GM19397 (cell line): Measurements from ENCODE around the gene DUS2.

Source experiments
- ATAC-seq: cut with Tn5 transposase; IDR thresholded peaks from one replicate; pipeline ENCODE4 v1.9.1; 2021; ENCODE audit warnings: mild to moderate bottlenecking, moderate library complexity; ENCODE audit not compliant: unreplicated experiment

The DUS2 gene

GRCh38 chr16:68074850-68075555 is 51.9 kb downstream of the DUS2 start:
- peak; percentile 81 for ATAC-seq

DNA sequence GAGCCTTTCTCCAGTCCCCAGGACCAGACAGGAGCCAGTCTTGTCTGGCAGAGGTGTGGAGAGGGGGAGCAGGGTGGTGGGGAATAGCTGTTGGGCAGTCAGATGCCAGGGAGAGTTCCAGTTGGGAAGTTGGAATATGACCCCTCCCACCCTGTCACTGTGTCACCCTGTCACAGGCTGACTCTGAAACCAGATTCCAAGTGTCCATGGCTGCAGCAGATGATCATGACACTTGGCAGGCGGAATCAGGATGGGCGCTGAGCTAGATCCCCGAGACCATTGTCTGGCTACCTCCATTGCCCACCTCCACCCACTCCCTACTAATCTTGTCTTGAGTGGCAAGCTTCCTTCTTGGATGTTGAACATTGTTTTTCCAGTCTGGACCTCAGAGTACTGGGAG is 52.9 kb downstream of the DUS2 start:
- no peak for ATAC-seq

GRCh38 chr16:68076560-68076959 is 53.5 kb downstream of the DUS2 start:
- no peak for ATAC-seq

- ATAC-seq: no peak
Measured at GRCh38 chr16:68077866-68078700, 55.0 kb downstream of the DUS2 start.

DNA sequence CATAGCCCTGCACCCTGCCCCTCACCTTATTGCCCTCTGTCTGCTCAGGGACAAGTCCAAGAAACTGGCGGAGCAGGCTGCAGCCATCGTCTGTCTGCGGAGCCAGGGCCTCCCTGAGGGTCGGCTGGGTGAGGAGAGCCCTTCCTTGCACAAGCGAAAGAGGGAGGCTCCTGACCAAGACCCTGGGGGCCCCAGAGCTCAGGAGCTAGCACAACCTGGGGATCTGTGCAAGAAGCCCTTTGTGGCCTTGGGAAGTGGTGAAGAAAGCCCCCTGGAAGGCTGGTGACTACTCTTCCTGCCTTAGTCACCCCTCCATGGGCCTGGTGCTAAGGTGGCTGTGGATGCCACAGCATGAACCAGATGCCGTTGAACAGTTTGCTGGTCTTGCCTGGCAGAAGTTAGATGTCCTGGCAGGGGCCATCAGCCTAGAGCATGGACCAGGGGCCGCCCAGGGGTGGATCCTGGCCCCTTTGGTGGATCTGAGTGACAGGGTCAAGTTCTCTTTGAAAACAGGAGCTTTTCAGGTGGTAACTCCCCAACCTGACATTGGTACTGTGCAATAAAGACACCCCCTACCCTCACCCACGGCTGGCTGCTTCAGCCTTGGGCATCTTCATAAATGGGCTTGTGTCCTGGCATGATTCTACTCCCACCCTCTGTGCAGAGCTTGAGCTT is 55.8 kb downstream of the DUS2 start:
- no peak for ATAC-seq

DNA sequence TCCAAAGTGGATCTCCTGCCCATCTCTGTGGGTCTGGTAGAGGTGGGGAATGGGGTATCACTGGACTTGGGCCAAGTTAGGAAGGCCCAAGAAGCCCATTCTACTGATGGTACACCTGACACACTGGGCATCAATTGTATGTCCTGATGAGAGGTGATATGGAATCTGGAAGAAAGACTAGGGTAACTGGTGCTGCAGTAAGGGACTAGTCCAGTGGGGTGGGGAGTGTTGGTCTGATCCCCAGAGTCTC is 56.2 kb downstream of the DUS2 start:
- ATAC-seq: no peak

- ATAC-seq: no peak
Measured at GRCh38 chr16:68079626-68080344, 56.7 kb downstream of the DUS2 start.

DNA sequence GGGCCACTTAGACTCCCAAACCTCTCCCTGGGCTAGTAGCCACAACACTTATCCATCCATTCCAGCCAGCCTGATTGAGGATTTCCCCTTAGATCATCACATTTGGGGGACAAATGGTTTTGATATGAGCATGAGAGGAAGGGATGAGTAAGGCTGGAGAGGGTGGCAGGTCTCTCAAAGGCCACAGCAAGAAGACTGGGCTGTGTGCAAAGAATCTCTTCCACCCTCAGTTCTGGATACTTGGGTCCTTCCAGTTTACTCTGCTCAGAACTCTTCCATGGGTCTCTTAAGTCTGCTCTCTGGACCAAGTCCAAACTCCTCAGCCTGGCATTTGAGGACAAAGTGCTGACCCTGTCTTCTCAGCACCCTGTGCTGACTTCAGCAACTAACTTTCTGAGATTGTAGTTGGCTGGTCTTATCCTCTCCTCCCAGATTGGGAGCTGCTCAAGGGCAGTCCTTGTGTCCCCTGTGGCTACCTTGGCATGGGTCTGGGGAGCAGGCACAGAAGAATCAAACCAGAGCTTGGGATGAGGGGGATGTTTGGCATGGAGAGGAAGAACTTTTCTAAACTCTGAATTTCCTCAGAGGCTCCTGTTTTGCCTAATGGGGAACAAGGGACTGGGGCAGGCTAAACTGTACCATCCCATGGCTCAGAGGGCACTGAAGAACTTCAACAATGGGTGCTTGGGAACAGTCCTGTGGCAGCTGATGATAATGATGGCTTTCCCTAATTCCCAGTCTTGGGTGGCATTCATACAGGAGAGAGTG is 59.0 kb downstream of the DUS2 start:
- ATAC-seq: no peak

DNA sequence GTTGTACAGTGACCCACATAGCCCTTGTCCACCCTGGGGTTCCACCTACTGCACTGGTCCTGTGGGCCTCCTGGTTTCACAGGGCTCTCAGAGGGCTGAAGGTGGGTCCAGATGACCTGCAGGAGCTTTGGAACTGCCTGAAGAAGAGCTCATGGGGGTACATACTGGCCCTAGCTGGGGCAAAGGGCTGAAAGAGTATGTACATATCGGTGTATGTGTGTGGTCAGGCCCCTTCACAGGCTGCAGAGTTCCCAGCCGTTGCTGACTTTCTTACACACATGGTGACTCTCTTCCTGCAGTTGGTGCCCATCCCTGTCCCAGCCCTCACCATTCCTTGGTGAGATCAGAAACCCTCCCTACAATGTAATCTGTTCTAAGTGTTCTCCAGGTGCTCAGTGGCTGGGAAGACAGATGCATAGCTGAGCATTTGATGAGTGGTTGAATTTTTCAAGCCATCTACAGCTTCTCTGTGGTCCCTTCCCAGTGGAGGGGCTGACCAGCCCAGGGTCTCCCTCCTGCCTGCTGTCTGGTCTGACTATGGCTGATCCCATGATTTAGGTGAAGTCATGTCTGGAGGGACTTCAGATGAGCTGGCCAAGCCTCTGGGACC is 59.6 kb downstream of the DUS2 start:
- ATAC-seq: no peak

GRCh38 chr16:68083239-68083781 is 60.2 kb downstream of the DUS2 start:
- no peak for ATAC-seq

DNA sequence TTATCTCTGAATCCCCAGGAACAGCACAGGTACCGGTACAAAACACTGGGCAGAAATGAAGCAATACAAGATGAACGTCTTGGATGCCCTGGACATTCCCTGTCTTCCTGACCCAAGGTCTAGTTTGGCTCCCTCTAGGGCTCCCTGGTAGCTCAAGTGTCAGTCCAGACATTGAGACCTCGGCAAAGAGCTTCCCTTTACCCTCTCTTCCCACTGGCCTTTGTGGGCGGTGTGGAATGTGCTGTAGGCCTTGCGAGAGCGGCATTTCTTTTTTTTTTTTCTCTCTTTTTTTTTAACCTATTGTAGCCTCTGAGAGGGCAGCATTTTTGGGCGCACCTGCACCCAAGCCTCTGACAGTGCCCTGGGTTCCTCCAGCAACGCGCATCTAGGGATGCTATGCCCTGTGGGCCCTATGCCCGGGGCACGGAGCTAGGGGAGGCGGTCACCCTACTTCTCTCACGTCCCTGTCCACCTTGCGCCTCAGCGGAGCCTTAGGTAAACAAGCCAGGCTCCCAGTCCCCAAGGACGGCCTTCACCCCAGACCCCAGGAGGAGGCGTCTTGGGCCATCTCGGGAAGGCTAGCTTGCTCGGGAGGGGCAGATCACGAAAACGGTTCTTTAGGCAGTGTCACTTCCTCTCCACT is 60.9 kb downstream of the DUS2 start:
- ATAC-seq: no peak

GRCh38 chr16:68084504-68085258 is 61.6 kb downstream of the DUS2 start:
- ATAC-seq: peak; percentile 64

DNA sequence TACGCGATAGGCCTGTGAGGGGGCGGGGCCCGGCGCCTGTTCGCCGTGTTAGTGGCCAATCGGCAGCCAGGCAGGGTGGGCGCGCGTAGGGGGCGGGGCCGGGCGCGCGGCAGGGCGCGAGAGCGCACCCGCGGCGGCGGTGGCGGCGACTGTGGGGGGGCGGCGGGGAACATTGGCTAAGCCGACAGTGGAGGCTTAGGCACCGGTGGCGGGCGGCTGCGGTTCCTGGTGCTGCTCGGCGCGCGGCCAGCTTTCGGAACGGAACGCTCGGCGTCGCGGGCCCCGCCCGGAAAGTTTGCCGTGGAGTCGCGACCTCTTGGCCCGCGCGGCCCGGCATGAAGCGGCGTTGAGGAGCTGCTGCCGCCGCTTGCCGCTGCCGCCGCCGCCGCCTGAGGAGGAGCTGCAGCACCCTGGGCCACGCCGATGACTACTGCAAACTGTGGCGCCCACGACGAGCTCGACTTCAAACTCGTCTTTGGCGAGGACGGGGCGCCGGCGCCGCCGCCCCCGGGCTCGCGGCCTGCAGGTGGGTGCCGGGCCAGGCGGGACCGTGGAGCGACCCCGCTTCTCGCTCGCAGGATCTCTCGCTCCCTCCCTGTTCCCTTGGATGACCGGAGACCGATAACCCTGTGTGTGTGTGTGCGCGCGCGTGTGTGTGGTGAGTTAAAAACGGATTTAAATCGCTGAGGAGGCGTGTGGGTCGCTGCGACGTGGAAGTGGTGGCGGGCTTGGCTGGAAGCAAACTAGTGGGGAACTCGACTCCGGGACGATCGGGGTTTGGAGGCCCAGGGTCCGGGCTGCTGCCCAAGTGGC is 62.4 kb downstream of the DUS2 start, which contains the start of gene NFATC3:
TSS of gene NFATC3 (plus strand) at position 112 of the 813 bp plus-strand sequence. CDS start at position 424, 312 bp downstream.
- peak; percentile 58 for ATAC-seq

GRCh38 chr16:68086336-68086841 is 63.3 kb downstream of the DUS2 start:
- no peak for ATAC-seq

GRCh38 chr16:68086860-68087268 is 63.8 kb downstream of the DUS2 start:
- ATAC-seq: no peak

- ATAC-seq: no peak
Measured at GRCh38 chr16:68087688-68088087, 64.6 kb downstream of the DUS2 start.

DNA sequence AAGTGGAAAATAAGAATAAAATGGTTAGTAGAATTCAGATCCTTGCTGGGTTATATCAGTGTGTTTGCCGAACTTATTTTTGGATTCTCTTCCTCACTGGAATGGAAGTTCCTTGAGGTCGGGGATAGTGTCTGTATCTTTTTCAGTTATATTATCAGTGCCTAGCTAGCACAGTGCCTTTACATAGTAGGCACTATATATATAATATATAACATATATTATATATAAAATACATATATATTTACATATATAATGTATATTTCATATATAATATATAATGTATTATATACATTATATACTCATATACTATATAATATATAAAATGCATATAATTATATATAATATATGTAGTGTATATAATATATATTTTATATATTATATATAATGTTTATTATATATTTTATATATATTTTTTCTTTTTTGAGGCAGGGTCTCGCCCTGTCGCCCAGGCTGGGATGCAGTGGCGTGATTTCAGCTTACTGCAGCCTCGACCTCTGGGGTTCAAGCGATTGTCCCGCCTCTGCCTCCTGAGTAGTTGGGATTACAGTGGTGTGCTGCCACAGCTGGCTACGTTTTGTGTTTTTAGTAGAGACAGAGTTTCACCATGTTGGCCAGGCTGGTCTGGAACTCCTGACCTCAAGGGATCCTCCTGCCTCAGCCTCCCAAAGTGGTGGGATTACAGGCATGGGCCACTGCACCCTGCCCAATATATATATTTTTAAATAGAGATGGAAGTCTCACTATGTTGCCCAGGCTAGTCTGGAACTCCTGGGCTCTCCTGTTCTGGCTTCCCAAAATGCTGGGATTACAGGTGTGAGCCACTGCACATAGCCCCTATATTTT is 65.3 kb downstream of the DUS2 start:
- ATAC-seq: no peak
